ENCODE results near the gene SIPA1L2. TPM values are rescaled to one million over a fixed set of nuclear protein-coding genes. Genes with fewer than 3 reads are reported as not detected.

Gene SIPA1L2
- total and polyA plus RNA-seq, 10 of the 15 experiments (the other 5 are each of a cell fraction or from before 2014, with no cell fraction given) = 0.01 to 0.18 TPM; not detected in 8

DNA sequence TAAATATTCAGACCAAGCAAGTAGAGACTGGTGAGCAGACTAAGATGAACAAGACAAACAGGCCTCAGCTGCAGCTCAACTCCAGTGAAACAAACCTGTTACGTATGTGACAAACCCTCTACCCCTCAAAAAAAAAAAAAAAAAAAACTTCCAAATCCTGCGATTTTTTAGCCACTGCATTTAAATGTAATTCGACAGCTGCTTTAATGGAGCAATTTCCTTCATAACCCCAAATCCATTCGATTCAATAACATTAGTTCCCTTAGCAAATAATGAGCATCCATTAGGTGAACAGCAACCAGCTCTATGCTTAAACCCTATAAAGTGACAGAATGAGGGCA is 31.1 kb downstream of the SIPA1L2 start:
- intact Hi-C loops (cut with micrococcal nuclease; ENCODE audit: unreplicated experiment) = no loop called here
- H3K9ac ChIP-seq (ENCODE audit: control insufficient read depth, insufficient read depth, low read length) = no peak overlapping the region
- no peak for TF ChIP-seq CREM (IDR thresholded peaks at IDR 0.05; ENCODE audit: low read depth)
- no peak for TF ChIP-seq ATF7 (IDR thresholded peaks at IDR 0.05; ENCODE audit: low read depth)
- no peak for TF ChIP-seq EED (IDR thresholded peaks at IDR 0.05; ENCODE audit: low read depth)
- TF ChIP-seq, protein P1, sequence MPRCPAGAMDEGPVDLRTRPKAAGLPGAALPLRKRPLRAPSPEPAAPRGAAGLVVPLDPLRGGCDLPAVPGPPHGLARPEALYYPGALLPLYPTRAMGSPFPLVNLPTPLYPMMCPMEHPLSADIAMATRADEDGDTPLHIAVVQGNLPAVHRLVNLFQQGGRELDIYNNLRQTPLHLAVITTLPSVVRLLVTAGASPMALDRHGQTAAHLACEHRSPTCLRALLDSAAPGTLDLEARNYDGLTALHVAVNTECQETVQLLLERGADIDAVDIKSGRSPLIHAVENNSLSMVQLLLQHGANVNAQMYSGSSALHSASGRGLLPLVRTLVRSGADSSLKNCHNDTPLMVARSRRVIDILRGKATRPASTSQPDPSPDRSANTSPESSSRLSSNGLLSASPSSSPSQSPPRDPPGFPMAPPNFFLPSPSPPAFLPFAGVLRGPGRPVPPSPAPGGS (IDR thresholded peaks at IDR 0.05; ENCODE audit: borderline replicate concordance, insufficient read depth, low read depth, low read length, poor library complexity, severe bottlenecking) = no peak
- TF ChIP-seq, protein P2, sequence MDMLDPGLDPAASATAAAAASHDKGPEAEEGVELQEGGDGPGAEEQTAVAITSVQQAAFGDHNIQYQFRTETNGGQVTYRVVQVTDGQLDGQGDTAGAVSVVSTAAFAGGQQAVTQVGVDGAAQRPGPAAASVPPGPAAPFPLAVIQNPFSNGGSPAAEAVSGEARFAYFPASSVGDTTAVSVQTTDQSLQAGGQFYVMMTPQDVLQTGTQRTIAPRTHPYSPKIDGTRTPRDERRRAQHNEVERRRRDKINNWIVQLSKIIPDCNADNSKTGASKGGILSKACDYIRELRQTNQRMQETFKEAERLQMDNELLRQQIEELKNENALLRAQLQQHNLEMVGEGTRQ (IDR thresholded peaks at IDR 0.05; ENCODE audit: borderline replicate concordance, low read depth, low read length) = no peak
- TF ChIP-seq CHD1 (IDR thresholded peaks at IDR 0.05; ENCODE audit: low read depth, low read length) = no peak
- no peak for TF ChIP-seq MXI1 (IDR thresholded peaks at IDR 0.05; ENCODE audit: low read depth, low read length)
- TF ChIP-seq POLR2AphosphoS2 (IDR thresholded peaks at IDR 0.05; ENCODE audit: low read depth, low read length) = no peak
- ChIA-PET RAD21 (ENCODE audit: unreplicated experiment) (no interaction called here), CTCF (interaction anchor here (1.1 kb wide), 1 partner anchor 12 kb away, joined by 3 read pairs; no protein-coding TSS in a partner anchor), POLR2A (no interaction called here), SMC1A (ENCODE audit: uncharacterized antibody, unreplicated experiment) (interaction anchor here (0.7 to 1.1 kb wide), 2 partner anchors 16 to 22 kb away, joined by 3 read pairs; no protein-coding TSS in a partner anchor)
- H4K20me1 ChIP-seq (ENCODE audit: control insufficient read depth, insufficient read depth) = no peaks in the 10 kb centered on the region
- BruUV-seq (replicated peaks) = no TSS peak
- no peaks in the 10 kb centered on the region for H3K9me3 ChIP-seq (replicated peaks; ENCODE audit: control insufficient read depth, insufficient read depth, low read length)
- 47% methylated on average over 4 of the region's 4 CpGs for WGBS (ENCODE audit: insufficient coverage, insufficient replicate concordance, low lambda C conversion rate, missing lambda C conversion rate)
- FAIRE-seq (no peak), DNase-seq (ENCODE audit: low read depth, low spot score) (no peak), ATAC-seq (no peak)
- H3K4me2 ChIP-seq (ENCODE audit: control insufficient read depth, insufficient read depth) = no peak overlapping the region
- peaks cover 36% of the 10 kb centered on the region for H3K4me1 ChIP-seq (ENCODE audit: control insufficient read depth, insufficient read depth, low read length)
- H3K36me3 ChIP-seq (ENCODE audit: control insufficient read depth in 2 of 2, insufficient read depth in 2 of 2, low read length in 1 of 2) = no peaks in the 10 kb centered on the region
- H3K27me3 ChIP-seq (replicated peaks in 1 of 2; ENCODE audit: control insufficient read depth in 2 of 2, insufficient read depth in 2 of 2, low read length in 1 of 2) = no peaks in the 10 kb centered on the region
- H3K4me3 ChIP-seq = no peak overlapping the region
- H2AFZ ChIP-seq (ENCODE audit: control insufficient read depth, low read depth, low read length) = no peak overlapping the region
- H3K27ac ChIP-seq (ENCODE audit: control insufficient read depth, insufficient read depth) = no peak overlapping the region
- H3K79me2 ChIP-seq (ENCODE audit: control insufficient read depth, insufficient read depth, low read length) = no peaks in the 10 kb centered on the region
- in situ Hi-C loops (cut with MboI) = no loop called here

All from GM12878 (cell line).